ENCODE data around the gene CNTNAP5.
"Not testable (repeated sequence)": the region's sequence is repeated elsewhere in the genome, so short reads cannot be mapped to it uniquely, and the experiment has no call there.

The CNTNAP5 gene

DNA sequence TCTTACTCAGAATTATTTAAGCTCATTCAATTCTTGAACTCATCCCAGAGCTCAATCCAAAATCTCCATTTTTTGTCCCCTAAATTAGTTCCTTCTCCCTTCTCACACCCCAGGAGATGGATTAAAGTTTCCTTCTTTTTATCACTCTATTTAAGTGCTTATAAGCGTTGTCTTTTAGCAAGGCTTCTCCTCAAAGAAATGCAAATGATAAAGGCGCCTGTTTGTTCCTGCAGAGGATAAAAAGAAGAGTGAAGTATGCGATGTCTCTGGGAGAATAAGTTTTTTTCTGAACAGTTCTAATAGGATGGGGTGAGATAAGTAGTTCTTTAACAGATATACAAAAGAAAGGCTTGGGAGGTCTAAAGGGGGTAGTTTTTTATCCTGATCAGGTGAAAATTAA, 303.3 kb downstream of the CNTNAP5 start:
- no peak for DNase-seq

DNA sequence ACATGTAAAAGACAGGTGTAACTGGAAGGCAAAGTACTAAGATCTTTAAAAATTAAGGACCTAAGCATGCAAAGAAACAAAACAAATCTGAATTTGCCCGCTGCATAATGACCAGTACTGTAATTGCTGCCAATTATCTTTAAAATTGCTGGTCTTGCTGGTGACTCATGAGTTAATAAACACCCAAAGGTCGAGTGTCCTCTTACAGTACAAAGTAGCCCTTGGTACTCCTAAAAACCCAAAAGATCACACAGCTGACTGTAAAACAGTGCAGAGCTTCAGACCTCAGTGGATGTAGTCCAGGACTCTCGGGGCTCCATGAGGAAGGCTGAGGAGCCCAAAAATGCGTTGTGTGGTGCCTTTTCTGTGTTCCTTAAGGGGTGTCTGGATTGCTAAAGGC, 308.7 kb downstream of the CNTNAP5 start:
- DNase-seq: no peak

DNA sequence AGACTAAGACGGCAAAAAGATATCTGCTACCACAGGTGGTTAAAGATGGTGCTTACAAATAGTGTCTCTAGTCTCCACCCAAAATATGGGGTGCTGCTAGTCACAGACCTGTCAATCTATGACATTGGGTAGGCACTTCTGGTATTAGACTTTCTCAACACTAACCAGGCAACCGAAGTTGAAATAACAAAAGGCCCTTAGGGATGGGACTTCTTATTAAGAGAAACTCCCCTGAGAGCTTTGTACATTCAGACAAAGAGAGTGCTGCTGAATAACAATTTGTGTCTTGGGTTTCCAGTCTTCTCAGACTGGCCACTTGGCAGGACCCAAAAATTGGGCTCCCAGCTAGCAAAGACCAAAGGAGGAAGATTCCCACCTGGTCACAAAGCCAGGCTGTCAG, 310.0 kb downstream of the CNTNAP5 start:
- no peak for DNase-seq

DNA sequence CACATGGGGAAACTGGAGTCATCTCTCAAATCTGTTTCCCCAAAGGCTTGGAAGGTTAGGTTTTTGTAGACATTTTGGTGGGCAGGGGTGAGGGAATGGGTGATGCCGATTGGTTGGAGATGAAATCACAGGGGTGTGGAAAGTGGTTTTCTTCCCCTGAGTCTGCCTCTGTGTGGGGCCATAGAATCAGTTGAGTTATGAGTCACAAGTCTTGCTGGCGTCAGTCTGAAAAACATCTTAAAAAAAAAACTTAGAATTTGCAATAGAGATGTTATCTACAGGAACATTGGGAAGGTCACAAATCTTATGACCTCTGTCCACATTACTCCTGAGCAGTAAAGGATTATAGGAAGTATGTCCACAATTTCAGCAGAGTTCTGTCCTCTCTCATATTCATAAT, 314.6 kb downstream of the CNTNAP5 start:
- DNase-seq: no peak

DNA sequence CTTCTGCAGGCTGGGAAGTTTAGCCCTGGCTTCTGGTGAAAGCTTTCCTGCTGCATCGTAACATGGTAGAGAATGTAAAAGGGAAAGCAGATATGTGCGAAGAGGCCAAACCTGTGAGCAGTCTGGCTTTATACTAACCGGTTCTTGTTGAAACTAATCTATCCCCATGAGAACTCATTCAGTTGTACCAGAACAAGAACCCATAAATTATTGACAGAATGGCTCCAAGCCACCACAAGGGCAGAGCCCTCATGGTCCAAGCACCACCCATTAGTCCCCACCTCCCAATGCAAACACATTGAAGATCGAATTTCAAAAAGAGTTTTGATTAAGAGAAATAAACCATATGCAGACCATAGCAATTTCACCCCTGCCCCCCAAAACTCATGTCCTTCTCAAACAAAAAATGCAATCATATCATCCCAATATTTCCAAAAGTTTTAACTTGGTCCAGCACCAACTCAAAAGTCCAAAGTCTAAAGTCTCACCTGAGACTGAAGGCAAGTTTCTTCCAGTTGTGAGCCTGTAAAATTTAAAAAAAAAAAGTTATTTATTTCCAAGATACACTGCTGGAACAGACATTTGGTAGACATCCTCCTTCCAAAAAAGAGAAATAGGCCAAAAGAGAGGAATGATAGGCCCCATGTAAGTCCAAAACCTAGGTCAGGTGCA, 318.9 kb downstream of the CNTNAP5 start:
- no peak for DNase-seq

DNA sequence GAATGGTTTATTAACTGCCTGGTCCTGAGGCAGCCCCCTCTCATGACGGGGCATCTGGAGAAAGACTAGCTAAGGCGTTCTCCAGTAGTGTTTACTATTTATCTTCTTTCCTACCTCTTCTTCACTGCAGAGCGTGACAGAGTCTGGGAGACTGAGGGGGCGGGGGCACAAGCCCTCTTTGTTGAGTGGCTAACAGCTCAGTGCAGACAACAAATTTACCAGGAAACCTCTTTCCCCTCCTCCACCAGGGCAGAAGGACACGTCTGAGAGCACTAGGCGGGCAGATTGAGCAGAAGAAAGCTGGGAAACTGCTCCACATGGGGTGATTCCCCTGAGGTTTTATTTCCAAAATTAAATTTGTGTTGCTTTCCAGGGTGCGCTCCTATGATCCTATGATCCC, 322.1 kb downstream of the CNTNAP5 start:
- DNase-seq: no peak

DNA sequence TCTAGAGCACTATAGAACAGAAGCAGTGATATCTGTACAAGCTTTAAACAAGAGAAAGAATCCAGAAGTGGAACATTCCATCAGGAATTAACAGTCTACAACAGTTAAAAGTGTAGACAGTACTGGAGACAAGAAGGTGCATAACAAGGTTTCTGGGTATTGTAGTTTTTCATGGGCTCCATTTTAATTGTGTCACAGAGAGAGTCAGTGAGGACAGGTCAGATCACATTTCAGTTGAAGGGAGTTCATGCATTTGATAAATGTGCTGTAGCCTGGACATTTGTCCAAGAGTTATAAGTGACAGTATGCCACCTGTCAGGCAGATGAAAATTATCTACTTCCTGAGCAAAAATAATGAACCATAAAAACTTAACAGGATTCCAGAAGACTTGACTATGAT, 328.6 kb downstream of the CNTNAP5 start:
- DNase-seq: no peak

DNA sequence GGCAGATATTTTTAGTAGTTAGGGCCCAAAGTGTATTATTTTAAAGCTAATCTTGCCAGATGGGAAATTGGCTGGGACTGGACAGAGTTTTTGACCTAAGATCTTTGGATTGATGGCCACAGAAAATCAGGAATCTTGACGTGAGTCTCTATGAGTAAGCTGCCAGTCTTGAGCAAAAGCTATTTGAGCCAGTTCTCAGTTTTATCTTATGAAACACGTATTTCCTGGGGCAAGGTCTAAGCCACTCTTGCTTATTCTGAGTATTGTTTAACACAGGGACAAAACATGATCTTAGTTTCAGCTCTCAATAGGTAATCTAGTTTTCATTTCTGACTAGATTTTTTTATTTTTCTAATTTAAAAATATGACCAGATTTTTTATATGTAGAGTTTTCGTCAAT, 329.4 kb downstream of the CNTNAP5 start:
- DNase-seq: no peak

DNA sequence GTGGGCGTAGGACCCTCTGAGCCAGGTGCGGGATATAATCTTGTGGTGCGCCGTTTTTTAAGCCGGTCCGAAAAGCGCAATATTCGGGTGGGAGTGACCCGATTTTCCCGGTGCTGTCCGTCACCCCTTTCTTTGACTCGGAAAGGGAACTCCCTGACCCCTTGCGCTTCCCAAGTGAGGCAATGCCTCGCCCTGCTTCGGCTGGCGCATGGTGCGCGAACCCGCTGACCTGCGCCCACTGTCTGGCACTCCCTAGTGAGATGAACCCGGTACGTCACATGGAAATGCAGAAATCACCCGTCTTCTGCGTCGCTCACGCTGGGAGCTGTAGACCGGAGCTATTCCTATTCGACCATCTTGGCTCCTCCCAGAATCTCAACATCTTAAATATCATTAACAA, 336.9 kb downstream of the CNTNAP5 start:
- not testable (repeated sequence) for DNase-seq

DNA sequence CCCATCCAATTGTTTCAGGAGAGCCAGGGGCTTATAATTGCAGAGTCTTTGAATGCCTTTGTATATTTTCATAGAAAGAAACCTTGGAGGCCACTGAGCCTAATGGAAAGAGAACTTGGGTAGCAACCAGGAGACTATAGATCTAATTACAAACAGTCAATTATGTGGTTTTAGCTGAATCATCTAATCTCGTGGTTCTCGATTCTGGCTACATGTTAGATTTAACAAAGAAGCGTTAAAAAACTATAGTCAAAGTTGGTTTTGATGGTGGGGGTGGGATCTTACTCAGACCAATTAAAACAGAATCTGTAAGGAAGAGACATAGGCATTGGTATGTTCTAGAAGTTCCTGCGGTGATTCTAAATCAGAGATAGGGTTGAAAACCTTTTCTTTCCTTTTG, 344.1 kb downstream of the CNTNAP5 start:
- DNase-seq: no peak

DNA sequence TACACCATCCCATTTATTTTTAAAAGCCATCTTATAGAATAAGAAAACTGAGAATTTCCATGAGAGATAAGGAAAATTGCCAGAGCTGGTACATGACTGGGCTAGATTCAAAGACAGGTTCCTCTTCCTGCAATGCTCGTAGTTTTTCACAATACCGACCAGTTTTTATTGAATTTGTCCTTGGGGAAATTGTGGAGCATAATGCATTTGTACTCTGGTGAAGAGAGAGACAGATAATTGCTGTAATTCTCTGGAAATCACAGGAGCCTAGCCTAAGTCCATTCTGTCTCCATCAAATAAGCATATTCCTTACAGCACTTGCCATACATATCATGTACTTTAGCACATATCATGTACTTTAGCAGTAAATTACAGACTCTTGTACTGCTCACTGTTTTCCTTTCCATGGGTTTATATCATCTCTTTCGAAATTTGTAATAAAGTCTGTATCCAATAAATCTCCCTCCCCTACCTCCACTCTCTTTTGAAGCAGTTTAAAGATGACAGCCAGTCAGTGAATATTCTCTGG, 355.2 kb downstream of the CNTNAP5 start:
- no peak for DNase-seq

DNA sequence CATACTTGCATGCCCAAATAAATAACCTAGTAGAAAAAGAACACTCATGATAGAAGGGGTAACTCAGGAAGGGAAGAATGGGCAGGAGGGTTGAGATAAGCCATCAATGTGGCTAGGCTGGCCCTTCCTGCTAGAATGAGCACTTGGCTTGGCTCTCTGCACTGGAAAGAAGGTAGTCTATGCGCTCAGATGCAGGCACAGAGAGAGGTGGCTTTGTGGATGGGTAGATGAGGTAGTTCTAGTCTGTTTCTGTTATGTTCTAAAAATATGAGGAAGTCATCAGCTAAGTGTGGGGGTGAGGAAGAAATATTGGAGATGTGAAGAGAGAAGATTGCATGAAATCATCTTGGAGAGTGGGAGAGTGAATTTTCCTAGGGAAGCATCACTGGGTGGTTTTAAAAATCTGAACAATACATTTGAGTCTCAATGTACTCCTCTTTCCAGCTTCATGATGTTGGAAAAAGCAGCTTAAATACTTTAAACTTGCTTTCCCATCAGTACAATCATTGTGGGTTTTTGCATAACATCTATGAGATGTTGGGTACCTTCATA, 357.1 kb downstream of the CNTNAP5 start:
- DNase-seq: no peak

DNA sequence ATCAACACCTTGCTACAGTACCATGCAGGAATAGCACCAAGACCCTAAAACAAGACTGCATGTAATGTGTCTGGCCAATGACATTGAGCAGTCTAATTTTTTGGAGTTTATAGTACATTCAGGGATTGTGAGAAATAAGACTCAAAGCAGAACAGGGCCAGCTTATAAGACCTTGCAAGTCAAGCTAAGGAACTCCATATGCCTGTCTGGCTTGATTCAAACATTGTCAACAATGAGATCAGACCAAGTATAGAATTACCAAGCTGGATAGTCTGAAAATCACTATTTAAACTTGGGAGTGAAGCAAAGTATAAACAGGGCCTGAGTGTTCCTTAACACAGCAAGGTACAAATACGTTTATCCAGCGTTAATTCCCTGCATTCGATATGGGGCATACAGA, 370.9 kb downstream of the CNTNAP5 start:
- DNase-seq: no peak

DNA sequence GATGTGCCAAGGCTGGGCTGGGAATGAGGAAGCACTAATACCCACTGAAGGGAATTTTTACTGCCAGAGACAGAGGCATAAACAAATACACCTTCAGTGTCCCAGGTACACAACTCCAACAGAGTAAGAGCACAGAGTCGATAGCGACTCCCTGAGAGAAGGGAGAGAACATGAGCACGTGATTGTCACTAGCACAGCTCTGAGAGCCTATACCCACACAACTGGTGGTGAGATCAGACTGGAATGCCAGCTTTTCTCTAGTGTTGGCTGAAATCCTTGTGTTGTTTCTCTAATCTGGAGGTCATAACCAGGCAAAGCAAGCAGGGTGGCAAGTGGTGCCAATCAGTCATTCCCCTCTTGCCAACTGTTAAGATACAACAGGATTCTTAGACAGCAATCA, 377.2 kb downstream of the CNTNAP5 start:
- DNase-seq: no peak

DNA sequence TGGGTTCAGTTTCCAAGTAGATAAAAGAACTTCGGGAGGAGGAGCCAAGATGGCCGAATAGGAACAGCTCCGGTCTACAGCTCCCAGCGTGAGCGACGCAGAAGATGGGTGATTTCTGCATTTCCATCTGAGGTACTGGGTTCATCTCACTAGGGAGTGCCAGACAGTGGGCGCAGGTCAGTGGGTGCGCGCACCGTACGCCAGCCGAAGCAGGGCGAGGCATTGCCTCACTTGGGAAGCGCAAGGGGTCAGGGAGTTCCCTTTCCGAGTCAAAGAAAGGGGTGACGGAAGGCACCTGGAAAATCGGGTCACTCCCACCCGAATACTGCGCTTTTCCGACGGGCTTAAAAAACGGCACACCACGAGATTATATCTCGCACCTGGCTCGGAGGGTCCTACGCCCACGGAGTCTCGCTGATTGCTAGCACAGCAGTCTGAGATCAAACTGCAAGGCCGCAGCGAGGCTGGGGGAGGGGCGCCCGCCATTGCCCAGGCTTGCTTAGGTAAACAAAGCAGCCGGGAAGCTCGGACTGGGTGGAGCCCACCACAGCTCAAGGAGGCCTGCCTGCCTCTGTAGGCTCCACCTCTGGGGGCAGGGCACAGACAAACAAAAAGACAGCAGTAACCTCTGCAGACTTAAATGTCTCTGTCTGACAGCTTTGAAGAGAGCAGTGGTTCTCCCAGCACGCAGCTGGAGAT, 382.9 kb downstream of the CNTNAP5 start:
- not testable (repeated sequence) for DNase-seq

DNA sequence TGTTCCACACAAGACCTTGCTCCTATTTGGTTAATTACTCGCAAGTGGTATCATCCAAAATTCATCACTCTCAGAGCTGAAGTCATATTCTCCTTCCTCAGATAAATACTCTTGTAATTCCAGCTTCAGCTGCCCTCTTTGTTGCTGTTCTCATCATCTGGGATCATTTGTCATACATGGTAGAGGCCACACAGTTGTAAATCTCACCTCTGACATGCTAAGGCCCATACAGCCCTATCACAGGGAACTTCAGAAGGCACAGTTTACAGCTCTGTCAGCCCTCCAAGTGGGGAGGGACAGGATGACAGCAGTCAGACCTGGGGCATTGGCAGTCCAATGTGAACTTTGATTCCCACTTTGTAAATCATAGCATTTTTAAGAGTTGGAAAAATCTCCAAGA, 399.0 kb downstream of the CNTNAP5 start:
- DNase-seq: no peak

DNA sequence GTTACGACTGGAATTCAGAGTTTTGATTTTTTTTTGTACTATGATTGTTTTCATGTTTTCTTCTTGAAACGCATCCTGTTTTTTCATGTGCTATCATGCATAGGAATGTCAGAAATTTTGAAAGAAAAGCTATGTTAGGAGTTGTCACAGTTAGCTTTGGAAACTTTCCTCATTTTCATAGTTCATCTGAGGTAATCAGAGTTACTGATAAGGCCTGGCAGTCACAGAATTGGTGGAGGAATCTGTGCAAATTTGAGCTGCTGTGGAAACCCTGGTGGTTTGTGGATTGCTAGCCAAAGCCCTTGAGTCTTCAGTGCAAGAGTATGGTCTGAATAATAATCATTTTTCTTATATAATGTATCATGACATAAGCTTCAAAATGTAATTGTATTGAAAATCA, 401.0 kb downstream of the CNTNAP5 start:
- no peak for DNase-seq

DNA sequence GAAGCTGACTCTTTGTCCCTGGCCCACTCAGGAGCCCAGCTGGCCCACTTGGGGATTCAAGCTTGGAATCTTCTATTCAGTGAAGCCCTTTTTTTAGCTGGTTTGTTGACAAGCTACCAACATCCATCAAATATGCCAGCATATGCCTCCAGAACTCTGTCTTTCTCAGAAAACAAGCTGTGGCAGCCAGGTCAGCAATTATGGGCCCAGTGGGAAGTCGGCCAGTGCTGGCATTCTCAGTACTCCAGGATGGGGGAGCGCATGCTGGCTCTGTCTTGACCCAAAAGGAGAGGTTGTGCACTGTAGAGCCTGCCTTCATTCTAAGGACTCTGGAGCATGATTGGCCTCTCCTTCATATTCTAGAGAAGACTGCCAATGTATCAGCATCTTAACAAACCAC, 401.5 kb downstream of the CNTNAP5 start:
- DNase-seq: no peak

DNA sequence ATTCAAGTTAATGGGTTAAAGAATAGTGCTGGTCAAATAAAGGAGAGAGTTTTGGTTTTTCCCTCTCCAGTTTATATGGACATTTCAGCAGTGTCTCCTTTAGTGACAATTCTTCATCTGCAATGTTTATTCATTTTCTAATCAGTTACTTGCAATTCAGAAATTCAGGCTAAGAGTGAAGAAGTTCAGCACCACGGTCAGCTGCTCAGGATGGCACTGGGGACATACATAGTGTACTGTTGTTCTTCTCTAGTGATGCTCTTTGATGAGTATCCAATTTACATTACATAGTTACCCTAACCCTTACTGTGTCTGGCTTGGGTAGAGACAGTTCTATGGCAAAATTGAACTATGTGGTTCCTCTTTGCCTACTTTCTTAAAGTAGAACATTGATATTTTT, 412.7 kb downstream of the CNTNAP5 start:
- DNase-seq: no peak

DNA sequence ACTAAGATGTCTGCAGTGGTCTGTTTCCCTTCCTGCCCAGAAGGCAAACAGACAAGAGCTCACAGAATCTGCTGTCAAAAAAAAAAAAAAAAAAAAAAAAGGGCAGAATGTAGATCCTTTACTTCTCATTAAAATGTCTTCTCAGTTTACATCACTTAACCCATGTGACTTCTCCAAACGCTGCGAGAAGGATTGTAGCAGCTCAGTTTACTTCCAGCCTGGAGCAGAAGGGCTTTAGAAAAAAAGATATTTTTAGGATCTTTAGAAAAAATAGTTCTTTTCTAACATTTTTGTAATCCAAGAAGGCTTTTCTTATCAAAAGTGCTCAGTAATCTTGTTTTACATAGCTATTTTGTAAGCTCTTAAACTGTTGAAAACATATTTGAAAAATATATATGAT, 425.4 kb downstream of the CNTNAP5 start:
- DNase-seq: no peak

DNA sequence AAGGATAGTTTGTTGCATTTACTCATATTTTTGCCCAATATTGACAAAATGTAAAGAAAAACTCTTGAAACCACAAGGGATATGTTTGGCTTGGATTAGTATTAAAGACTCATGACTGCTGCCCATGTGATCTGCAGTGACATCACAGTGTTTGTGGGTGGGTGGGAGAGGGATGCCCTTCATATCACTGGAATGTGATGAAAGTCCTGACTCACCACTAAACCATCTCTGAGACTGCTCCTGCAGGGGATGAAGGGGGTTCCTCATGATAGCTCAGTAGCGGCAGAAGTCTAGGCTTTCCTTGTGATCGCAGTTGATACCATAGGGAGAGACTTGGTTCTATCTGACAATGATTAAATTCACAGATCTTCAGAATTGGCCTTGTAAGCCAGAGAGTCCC, 451.2 kb downstream of the CNTNAP5 start:
- no peak for DNase-seq

DNA sequence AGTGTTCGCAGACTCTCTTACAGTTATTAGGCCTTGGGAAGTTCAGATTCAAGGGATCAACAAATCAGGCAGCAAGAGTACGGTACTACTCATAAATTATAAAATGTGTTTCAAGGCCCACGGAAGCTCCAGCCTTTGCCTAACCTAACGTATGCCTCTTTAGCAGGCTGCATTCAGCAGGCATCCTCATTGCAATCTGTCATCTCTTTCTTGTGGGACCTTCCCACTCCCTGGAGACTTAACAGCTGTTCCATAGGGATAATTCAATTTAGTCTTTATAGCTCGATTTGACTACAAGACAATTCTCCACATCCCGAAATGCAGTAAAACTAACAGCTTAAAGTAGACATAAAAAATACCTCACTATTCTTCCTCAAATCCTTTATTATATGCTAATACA, 453.7 kb downstream of the CNTNAP5 start:
- no peak for DNase-seq

DNA sequence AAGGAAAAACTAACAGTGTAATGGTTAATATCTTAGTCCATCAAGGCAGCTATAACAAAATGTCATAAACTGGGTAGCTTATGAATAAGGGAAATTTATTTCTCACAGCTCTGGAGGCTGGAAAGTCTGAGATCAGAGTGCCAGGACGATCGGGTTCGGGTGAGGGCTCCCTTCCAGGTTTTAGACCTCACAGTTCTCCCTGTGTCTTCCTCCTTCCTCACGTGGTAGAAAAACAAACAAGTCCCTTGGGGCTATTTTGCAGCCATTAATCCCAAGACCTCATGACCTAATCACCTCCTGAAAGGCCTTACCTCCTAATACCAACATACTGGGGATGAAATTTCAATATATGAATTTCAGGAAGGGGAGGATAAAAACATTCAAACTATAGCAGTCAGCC, 455.9 kb downstream of the CNTNAP5 start:
- no peak for DNase-seq

DNA sequence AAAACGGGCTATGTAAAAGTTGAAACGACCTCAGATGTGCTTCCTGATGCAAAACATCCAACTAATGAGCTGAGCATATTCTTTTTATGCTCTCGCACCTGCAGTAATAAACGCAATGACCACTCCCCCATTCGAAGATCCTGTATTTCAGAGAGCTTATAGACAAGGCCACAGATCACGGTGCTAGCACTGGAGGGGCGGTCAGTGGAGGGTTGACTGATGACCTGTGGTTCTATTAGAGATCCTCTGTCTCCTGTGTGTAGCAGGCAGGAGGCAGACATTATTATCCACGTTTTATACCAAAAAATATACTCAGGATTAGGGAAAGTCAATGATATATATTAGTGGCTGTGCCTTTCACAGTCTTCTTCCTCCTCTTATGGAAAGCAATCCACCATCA, 457.0 kb downstream of the CNTNAP5 start:
- DNase-seq: no peak

DNA sequence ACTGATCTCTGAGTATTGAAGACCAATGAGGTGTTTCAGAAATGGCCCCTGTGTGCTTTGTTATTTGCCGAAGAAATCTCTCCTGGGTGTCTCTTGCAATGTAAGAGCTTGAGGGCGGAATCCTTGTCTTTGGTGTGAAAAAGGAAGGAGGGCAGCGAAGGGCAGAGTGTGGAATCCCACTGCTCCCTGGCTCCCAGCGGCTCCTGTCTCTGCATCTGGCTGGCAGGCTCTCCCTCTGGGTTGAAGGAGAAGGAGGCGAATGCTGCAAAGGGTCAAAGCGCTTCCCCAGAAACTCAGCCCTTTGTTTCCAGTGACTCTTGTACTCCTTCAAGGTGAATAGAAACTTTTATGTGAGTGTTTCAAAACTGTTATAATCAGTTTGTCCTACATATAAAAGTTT, 457.5 kb downstream of the CNTNAP5 start:
- no peak for DNase-seq
